BLaER1 (cell line): Measurements from ENCODE around the gene KCNG4.

Experiments
- H3K27ac ChIP-seq: shearing (Covaris generic); formaldehyde crosslinking; 2 replicates; pipeline ENCODE4 v1.8.1; 2022
- H3K27me3 ChIP-seq: shearing (Covaris generic); formaldehyde crosslinking; 2 replicates; pipeline ENCODE4 v1.8.1; 2022
- H3K36me3 ChIP-seq: shearing (Covaris generic); formaldehyde crosslinking; 2 replicates; pipeline ENCODE4 v1.8.1; 2022
- H3K4me1 ChIP-seq: shearing (Covaris generic); formaldehyde crosslinking; 2 replicates; pipeline ENCODE4 v1.8.1; 2022
- H3K4me2 ChIP-seq: shearing (Covaris generic); formaldehyde crosslinking; 2 replicates; pipeline ENCODE4 v1.8.1; 2022
- H3K4me3 ChIP-seq: shearing (Covaris generic); formaldehyde crosslinking; 2 replicates; pipeline ENCODE4 v1.8.1; 2022
- H3K9ac ChIP-seq: shearing (Covaris generic); formaldehyde crosslinking; 2 replicates; pipeline ENCODE4 v1.8.1; 2022
- H3K9me3 ChIP-seq: shearing (Covaris generic); formaldehyde crosslinking; 2 replicates; pipeline ENCODE4 v1.8.1; 2022
- H4K20me1 ChIP-seq: shearing (Covaris generic); formaldehyde crosslinking; 2 replicates; pipeline ENCODE4 v1.8.1; 2022
- Cebpa-rat ChIP-seq: shearing (Covaris generic); IDR thresholded peaks from 2 replicates; pipeline ENCODE4 v1.8.1; 2022

Gene KCNG4

GRCh38 chr16:84169765-84170310 is 70.0 kb downstream of the KCNG4 start:
- Histone ChIP-seq H3K9me3 (no peaks in the 10 kb centered on the region), H3K9ac (no peak overlapping the region), H3K36me3 (no peaks in the 10 kb centered on the region), H4K20me1 (no peaks in the 10 kb centered on the region), H3K27me3 (no peaks in the 10 kb centered on the region), H3K4me2 (no peak overlapping the region), H3K27ac (no peak overlapping the region), H3K4me1 (peaks cover 16% of the 10 kb centered on the region), H3K4me3 (no peak overlapping the region)
- no peak for TF ChIP-seq Cebpa-rat
